GM12892 (cell line): ENCODE measurements around the gene DENND1A.

Experiments used
- POLR2A ChIP-seq: IDR thresholded peaks from 2 replicates; pipeline ENCODE4 v1.6.1; 2011; ENCODE audit warnings: low read depth, low read length, control low read depth
- POLR2AphosphoS5 ChIP-seq: IDR thresholded peaks from 2 replicates; pipeline ENCODE4 v1.6.1; 2011; ENCODE audit warnings: low read depth, low read length, control low read depth

DNA sequence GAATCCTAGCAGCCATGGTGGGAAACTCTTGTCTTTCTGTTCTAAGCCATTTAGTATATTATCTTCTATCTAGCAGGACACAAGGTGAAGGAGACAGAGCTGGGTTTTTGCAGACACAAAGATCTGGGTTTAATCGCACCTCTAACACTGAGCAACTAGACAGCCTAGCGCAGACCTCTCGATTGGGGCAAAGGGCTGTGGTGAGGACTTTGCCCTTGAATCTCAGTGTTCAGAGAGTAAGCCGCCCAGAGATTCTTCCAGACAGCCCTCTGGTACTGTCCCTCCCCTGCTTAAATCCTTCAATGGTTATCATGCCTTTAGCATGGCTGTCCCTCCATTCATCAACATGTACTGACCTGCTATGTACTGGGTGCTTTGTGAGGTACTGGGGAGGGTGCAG, 445.8 kb downstream of the DENND1A start:
- TF ChIP-seq POLR2AphosphoS5 (no peak), POLR2A (no peak)
